ENCODE results near the gene FKBP4.

- TF ChIP-seq CTCF (IDR thresholded peaks at IDR 0.05) (no peak), POLR2A (IDR thresholded peaks at IDR 0.05) (no peak)
Observed at GRCh38 chr12:2751230-2751629, 43.5 kb upstream of the FKBP4 start.
